HEK293 (cell line): Measurements from ENCODE around the gene ENO4.

Experiments
- HOXD13 ChIP-seq: sonication (generic); formaldehyde crosslinking; IDR thresholded peaks from 2 replicates; pipeline ENCODE4 v1.8.0; 2022; ENCODE audit warnings: missing genetic modification reagents, borderline replicate concordance
- ZNF114 ChIP-seq: fragments of 450-650 bp; formaldehyde crosslinking; IDR thresholded peaks from 2 replicates; pipeline ENCODE4 v1.5.0; 2017; ENCODE audit warnings: missing biosample characterization, missing genetic modification characterization
- ZNF133 ChIP-seq: fragments of 450-650 bp; formaldehyde crosslinking; IDR thresholded peaks from 2 replicates; pipeline ENCODE4 v1.5.1; 2016; ENCODE audit warnings: missing biosample characterization, missing genetic modification characterization
- ZNF140 ChIP-seq: fragments of 450-650 bp; formaldehyde crosslinking; IDR thresholded peaks from 2 replicates; pipeline ENCODE4 v1.5.1; 2016; ENCODE audit warnings: missing biosample characterization, missing genetic modification characterization
- ZNF146 ChIP-seq: fragments of 450-650 bp; formaldehyde crosslinking; IDR thresholded peaks from 2 replicates; pipeline ENCODE4 v1.5.1; 2016; ENCODE audit warnings: missing biosample characterization, missing genetic modification characterization
- ZNF211 ChIP-seq: fragments of 450-650 bp; formaldehyde crosslinking; IDR thresholded peaks from 2 replicates; pipeline ENCODE4 v1.5.1; 2016; ENCODE audit warnings: low read depth, missing biosample characterization, missing genetic modification characterization
- ZNF670 ChIP-seq: fragments of 450-650 bp; formaldehyde crosslinking; IDR thresholded peaks from 2 replicates; pipeline ENCODE4 v1.5.1; 2016; ENCODE audit warnings: missing biosample characterization, missing genetic modification characterization, low read depth
- TF ChIP-seq, protein P1 (sequence below): fragments of 450-650 bp; formaldehyde crosslinking; IDR thresholded peaks from 2 replicates; pipeline ENCODE4 v1.5.1; 2016; ENCODE audit warnings: missing biosample characterization, missing genetic modification characterization
- TF ChIP-seq, protein P2 (sequence below): fragments of 450-650 bp; formaldehyde crosslinking; IDR thresholded peaks from 2 replicates; pipeline ENCODE4 v1.5.1; 2016; ENCODE audit warnings: missing biosample characterization, missing genetic modification characterization, low read depth

DNA sequence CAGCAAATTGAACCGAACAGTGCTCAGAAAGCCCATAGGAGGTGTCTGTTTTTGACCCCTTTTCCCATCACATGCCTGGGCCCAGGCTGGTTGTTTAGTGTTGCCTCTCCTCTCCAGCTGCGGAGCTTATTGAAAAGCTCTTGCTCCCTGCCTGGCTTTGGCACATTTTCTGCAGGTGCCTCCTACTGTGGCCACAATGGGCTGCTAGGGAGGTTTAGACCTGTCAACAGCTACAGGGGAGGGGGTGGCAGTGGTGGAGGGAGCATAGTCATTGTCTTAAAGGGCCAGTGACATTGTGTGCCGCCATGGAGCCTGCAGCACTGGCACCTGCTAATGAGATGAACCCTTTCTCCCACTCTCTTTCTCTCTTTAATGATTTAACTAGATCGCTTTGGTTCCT is 13.2 kb upstream of the ENO4 start:
- TF ChIP-seq, protein P1, sequence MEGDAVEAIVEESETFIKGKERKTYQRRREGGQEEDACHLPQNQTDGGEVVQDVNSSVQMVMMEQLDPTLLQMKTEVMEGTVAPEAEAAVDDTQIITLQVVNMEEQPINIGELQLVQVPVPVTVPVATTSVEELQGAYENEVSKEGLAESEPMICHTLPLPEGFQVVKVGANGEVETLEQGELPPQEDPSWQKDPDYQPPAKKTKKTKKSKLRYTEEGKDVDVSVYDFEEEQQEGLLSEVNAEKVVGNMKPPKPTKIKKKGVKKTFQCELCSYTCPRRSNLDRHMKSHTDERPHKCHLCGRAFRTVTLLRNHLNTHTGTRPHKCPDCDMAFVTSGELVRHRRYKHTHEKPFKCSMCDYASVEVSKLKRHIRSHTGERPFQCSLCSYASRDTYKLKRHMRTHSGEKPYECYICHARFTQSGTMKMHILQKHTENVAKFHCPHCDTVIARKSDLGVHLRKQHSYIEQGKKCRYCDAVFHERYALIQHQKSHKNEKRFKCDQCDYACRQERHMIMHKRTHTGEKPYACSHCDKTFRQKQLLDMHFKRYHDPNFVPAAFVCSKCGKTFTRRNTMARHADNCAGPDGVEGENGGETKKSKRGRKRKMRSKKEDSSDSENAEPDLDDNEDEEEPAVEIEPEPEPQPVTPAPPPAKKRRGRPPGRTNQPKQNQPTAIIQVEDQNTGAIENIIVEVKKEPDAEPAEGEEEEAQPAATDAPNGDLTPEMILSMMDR (tag by site-specific recombination), result no peak
- TF ChIP-seq ZNF133 (no peak), ZNF211 (tag by site-specific recombination) (no peak), HOXD13 (CRISPR knock-in tag) (no peak), ZNF146 (no peak), ZNF114 (tag by site-specific recombination) (no peak), ZNF140 (tag by site-specific recombination) (no peak), ZNF670 (tag by site-specific recombination) (no peak)
- TF ChIP-seq, protein P2, sequence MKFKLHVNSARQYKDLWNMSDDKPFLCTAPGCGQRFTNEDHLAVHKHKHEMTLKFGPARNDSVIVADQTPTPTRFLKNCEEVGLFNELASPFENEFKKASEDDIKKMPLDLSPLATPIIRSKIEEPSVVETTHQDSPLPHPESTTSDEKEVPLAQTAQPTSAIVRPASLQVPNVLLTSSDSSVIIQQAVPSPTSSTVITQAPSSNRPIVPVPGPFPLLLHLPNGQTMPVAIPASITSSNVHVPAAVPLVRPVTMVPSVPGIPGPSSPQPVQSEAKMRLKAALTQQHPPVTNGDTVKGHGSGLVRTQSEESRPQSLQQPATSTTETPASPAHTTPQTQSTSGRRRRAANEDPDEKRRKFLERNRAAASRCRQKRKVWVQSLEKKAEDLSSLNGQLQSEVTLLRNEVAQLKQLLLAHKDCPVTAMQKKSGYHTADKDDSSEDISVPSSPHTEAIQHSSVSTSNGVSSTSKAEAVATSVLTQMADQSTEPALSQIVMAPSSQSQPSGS (tag by site-specific recombination), result no peak
